CD4-positive, alpha-beta T cell treated with Interleukin-10 for 1 hour (primary cell): ENCODE data around the gene CDHR4.
"Not testable (repeated sequence)": the region's sequence is repeated elsewhere in the genome, so short reads cannot be mapped to it uniquely, and the experiment has no call there.

Experiments used
- DNase-seq: peaks from one replicate; pipeline ENCODE4 v3.0.0-alpha.2; 2020

The CDHR4 gene

GRCh38 chr3:49799761-49800160, at the start of gene CDHR4:
TSS of gene CDHR4 (minus strand) at chr3:49799873. CDS start at chr3:49799812, 61 bp downstream.
- no peak for DNase-seq

- no peak for DNase-seq
Measured at GRCh38 chr3:49845694-49846093, 46.0 kb upstream of the CDHR4 start.

DNA sequence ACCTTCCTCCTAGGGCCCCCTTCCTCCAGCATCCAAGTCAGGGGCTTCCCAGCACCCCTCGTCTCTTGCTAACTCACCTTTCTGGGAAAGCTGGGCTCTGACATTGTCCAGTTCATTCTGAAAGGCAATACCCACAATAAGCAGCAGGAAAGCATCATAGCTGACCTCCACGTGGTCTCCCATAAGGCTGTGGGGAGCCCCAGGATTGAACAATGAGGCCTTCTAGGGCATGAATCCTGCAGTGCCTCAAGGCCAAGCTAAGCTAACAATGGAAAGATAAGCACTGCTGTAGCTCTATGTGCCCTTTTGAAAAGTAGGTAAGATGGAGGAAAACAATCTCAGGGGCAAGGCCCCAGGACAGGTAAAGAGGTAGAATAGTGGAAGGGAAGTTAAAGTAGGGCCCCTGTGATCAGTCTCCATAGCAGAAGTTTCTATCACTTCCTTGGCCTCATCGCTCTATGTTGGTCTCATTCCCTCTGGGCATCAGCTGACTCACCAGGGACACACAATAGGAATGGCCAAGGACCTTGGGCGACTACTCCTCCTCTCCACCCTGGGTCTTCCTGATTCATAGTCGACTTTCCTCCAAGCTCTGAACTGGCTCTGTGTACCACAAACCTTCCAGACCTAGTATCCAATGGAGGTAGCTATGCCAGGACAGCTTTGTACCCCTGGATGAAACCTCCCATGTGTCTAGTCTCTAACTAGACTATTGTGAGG, 45.0 kb upstream of the CDHR4 start:
- DNase-seq = no peak

DNA sequence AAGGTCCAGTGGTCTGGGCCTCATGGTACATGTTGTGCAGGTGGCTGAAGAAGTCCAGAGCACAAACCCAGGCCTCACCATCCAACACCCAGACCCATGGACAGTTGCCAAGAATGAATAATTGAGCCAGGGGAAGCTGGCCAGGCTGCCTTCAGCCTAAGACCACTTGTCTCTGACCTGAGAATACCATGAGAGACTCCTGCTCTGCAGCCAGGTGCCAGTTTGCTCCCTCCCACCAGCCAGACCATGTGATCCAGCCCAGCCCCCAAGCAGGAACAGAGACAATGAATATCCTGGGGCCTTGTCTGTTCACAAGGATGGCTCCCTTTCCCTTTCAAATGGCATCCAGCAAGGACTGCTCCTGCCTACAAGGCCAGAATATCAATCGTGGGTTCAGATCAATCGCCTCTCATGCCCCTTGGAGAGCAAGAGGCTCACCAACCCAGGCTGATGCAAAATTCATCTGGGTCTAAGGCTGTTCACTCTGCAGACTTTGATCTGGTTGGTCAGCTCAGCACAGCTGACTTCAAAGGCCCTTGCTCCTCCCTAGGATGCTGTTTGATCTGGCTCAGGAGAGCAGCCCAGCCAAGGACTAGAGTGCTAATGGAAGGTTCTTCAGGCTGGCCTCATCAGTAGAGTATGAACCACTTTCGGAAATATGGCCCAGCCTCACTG, 43.3 kb upstream of the CDHR4 start:
- no peak for DNase-seq

DNA sequence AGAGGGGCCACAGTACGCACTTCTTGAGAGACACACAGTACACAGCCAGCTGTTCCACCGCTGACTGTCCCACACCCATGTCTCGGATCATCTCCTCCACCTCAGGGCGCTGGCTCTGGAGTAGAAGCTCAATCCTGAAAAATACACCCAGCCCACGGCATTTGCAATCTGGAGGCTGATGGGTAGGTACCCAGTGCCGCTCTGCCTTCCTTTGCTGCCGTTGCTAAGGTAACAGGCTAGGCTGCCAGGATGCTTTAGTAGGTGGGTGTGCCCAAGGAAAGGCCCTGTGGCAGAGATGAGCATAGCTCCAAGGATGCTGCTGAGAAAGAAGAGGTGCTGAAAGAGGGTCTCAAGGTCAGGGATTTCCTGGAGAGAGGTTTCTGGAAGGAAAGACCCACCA, 42.1 kb upstream of the CDHR4 start:
- DNase-seq = no peak

DNA sequence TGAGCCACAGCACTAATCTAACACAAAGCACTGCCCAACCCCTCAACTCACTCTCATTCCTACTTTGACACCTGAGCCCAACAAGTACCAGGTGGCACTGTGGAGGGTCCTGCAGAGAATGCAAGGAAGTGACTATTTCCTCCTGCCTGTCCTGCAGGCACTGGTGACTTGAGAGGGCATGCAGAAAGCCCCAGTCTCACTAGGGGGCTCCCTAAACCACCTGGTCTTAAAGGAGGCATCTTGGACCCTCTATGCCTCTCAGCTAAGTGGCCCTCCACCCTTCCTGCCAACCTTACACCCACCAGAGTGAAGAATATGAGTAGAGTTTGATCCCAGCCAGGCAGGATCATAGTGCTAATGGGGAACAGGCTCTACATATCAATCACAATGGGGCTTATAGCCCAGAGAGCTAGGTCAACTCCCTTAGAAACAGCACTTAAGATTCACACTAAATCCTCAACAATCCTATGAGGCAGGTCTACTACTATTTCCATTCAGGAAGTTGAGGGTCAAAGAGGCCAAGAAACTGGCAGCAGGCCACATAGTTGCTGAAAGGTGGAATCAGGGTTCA, 41.5 kb upstream of the CDHR4 start:
- DNase-seq = peak; percentile 8

DNA sequence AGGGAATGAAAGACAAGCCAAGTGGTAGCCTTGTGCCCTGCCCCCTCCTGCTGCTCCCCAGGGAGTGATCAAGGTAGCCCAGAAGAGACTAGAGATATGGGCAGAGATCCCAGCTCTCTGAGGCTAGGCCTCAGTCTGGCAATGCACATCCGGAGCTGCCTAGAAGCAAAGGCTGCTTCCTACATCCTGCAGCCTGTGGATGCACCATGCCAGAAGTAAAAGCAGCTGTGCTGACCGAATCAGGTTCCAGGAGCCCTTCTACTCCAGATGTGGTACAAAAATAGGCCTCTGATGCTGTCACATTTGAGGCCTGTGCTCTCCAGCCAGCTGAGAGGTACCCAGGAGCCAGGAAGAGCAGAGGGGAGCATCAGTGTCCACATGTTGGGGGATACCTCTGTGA, 40.7 kb upstream of the CDHR4 start:
- no peak for DNase-seq

DNA sequence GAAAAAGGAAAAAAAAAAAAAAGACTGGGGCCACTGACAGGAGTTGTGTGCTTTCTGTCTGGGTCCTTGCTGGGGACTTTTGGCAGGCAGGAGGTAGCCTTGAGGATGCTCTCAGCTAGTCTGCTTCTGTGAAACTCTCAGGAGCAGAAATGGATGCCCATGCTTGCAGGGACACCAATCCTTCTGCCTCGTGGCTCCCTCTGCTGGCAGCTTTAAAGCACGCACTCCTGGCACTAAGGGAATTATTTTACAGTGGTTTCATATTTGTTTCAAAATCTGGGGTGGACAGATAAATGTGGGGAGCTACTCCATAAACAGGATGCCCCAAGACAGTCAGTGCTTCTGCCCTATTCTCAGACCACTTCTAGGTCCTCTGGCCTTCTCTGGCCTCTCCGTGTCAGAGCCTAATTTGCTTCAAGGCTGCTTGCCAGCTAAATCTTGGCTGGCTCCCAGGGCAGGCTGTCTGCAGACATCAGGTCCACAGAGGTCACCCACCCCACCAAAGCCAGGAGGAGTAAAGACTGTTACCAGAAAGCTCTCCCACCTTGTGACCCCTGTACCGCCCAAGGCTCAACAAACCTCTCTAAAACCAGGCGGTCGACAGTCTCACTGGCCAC, 39.6 kb upstream of the CDHR4 start:
- DNase-seq = peak; percentile 86

DNA sequence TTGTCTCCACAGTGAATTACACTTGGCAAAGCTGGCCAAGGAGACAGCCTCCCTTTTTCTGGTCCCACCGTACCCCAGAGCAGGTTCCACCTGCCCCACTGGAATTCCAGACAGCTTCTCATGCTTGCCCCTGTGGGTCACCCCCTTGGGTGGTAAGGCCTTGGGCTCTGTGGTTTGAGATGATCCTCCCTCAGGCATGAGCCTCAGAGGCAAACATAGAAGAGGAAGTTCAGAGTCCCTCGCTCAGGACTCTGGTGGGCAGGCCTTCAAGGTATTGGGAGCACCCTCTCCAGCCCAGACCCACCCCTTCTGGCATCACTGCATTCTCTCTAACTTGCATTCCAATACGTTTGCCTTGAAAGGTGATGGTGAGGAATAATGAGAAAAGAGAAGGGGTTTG, 31.7 kb upstream of the CDHR4 start:
- DNase-seq = no peak

- no peak for DNase-seq
Measured at GRCh38 chr3:49826016-49826415, 26.3 kb upstream of the CDHR4 start.

GRCh38 chr3:49823131-49823530, 23.5 kb upstream of the CDHR4 start:
- not testable (repeated sequence) for DNase-seq

- peak; percentile 54 for DNase-seq
Measured at GRCh38 chr3:49813497-49814174, 14.0 kb upstream of the CDHR4 start, which contains the start of gene UBA7. TSS of gene UBA7 (minus strand) at chr3:49813953. CDS start at chr3:49813787, 166 bp downstream.

DNA sequence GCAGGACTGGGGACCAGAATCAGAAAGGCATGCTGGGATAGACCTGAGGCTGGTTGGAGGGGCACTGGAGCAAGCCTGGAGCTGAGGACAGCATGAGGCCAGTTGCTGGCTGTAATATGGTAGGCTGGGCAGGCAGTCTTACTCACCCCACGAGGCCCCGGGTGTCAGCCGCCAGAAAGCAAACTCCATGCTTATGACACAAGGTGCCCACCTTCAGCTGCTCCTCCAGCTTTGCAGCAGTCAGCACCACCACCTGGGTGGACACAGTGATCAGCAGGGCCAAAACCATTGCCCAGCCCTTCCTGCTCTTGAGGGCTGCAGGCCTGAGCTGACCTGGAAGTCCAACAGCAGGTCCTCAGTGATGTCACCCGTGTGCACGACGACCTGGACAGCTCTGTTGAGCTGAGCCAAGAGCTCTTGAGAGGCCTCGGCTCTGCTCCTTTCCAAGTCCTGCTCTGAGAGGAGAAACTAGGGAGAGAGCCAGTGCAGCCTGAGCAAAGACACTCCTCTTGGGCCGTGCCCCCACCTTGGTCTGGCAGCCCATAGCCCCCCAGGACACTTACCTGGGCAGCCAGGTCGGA, 13.3 kb upstream of the CDHR4 start:
- no peak for DNase-seq

- DNase-seq = no peak
Measured at GRCh38 chr3:49807431-49808114, 7.9 kb upstream of the CDHR4 start.

GRCh38 chr3:49806850-49807249, 7.2 kb upstream of the CDHR4 start:
- DNase-seq = no peak

DNA sequence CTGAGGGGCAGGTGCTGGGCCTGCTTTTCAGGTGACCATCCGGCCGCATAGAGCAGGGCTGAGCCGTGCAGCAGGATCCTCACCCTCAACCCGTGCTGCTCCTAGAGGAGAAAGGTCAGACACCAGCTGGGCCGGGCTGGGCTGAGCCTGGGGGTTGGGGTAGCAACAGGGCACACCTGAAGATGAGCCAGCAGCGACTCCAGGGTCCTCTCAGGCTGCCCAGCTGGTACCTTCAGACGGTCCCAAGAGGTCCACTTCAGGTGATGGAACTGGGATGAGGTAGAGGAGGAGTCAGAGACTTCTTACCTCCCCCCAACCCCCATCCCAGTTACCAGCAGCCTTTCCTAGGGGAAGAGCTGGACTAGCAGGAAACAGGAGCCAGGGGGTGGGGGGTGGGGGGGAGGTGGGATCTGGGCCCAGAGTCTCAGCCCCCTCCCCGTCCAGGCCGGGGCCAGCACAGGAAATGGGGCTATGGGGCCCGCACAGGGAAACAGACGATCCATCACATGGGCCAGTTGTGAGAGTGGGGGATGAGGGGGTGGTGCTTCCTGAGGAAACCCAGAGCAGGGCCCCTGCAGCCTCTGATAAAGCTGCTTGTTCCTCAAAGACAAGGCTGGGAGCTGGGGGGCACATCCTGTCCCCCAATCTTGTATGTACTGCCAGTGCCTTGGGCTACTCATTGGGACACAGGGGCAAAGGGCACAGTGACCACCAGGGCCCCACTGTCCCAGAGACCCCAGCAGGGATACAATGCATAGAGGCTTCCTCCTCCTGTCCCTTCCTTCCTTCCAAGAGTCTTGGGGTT, 6.4 kb upstream of the CDHR4 start:
- peak; percentile 14 for DNase-seq

DNA sequence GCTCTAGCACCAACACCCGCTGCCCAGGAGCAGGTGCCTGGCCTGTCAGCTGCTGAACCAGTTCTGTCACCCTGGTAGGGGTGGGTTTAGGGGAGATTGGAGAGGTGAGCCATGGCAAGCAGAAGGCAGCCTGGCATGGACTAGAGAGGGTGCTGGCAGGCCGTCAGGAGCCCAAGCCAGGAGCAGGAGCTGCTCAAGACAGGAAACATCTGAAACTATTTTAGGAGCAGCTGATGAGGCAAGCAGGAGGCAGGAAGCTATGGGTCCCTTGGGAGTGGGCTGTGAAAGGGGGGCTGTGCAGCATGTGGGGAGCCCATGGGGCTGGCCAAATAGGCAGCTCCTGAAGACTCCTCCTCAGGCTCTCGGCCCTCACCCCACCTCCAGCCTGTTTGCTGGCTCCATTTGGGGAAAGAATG, 5.7 kb upstream of the CDHR4 start:
- DNase-seq = no peak

- DNase-seq = no peak
Measured at GRCh38 chr3:49804141-49805041, 4.7 kb upstream of the CDHR4 start.

DNA sequence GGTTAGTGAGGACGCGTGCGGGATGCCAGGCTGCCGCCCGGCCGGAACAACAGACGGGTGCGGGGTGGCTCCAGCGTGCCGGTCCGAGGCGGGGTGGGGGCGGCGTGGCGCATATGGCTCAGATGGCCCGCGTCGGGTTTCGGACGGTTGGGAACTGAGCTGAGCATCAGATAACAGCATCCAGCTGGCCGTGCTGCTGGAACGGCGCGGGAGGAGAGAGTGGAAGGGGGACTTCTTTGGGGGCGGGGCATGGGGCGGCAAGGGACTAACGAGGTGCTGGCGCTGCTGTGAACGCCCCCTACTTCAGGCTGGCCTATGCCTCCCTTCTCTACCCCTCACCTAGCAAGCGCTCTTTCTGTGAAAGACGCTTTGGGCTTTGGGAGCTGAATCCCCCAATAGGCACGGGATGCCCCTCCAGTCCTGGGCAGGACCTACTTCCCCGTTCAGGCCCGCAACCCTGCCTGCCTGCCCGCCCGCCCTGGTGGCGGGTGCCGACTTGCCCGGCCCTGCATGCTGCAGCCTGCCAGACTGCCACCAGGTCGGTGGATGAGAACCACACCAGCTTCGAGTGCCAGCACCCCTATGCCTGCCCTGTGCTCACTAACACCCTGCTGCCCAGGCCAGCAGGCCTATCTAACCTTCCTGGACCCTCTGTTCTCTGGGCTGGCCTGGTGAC, 3.9 kb upstream of the CDHR4 start:
- DNase-seq = peak; percentile 37
